DND-41 (cell line): ENCODE measurements around the gene ANK3.
A peak's percentile ranks its signal among the peaks of the same experiment; 100 is the strongest.

Experiments
- ATAC-seq: fragments of 200-7000 bp; cut with Tn5 transposase; 3 replicates; pipeline ENCODE4 v1.9.1; 2021; ENCODE audit warnings: low read depth; ENCODE audit not compliant: insufficient read depth
- DNase-seq: peaks from one replicate; pipeline ENCODE4 v3.0.0-alpha.2; 2020
- H2AFZ ChIP-seq: 2 replicates; pipeline ENCODE4 v1.6.0; 2012; ENCODE audit warnings: low read depth, low read length
- H3K27ac ChIP-seq: 2 replicates; pipeline ENCODE4 v1.5.1; 2012; ENCODE audit warnings: low read length, inconsistent platforms
- H3K27me3 ChIP-seq: fragments of 200-600 bp; sonication (generic); 2 replicates; pipeline ENCODE4 v1.6.0; 2012; ENCODE audit warnings: low read length, mild to moderate bottlenecking, inconsistent platforms; ENCODE audit not compliant: insufficient read depth, poor library complexity
- H3K36me3 ChIP-seq: 2 replicates; pipeline ENCODE4 v1.5.1; 2012; ENCODE audit warnings: low read length, inconsistent platforms; ENCODE audit not compliant: insufficient read depth
- H3K4me1 ChIP-seq: 2 replicates; pipeline ENCODE4 v1.5.1; 2012; ENCODE audit warnings: mild to moderate bottlenecking, low read length; ENCODE audit not compliant: insufficient read depth
- H3K4me2 ChIP-seq: 2 replicates; pipeline ENCODE4 v1.6.0; 2012; ENCODE audit warnings: mild to moderate bottlenecking, moderate library complexity, low read length, inconsistent platforms; ENCODE audit not compliant: insufficient read depth
- H3K4me3 ChIP-seq, 2 experiments: fragments of 200-600 bp in 1 of 2; shearing (Covaris generic) in 1 of 2; 2 replicates each; pipeline ENCODE4 v1.5.1; 2012 to 2016; ENCODE audit warnings: inconsistent platforms in 2 of 2, low read length in 2 of 2, mild to moderate bottlenecking in 2 of 2, low read depth in 1 of 2, moderate library complexity in 1 of 2
- H3K79me2 ChIP-seq: 2 replicates; pipeline ENCODE4 v1.6.0; 2012; ENCODE audit warnings: low read length, inconsistent platforms; ENCODE audit not compliant: insufficient read depth
- H3K9ac ChIP-seq: 2 replicates; pipeline ENCODE4 v1.6.0; 2012; ENCODE audit warnings: low read depth, mild to moderate bottlenecking, inconsistent platforms, low read length, moderate library complexity
- H3K9me3 ChIP-seq: 2 replicates; pipeline ENCODE4 v1.5.1; 2012; ENCODE audit warnings: low read length, moderate library complexity, mild to moderate bottlenecking, inconsistent platforms; ENCODE audit not compliant: insufficient read depth, severe bottlenecking
- H4K20me1 ChIP-seq: 2 replicates; pipeline ENCODE4 v1.6.0; 2012; ENCODE audit warnings: low read length; ENCODE audit not compliant: insufficient read depth
- EZH2 ChIP-seq: IDR thresholded peaks from 3 replicates; pipeline ENCODE4 v1.6.1; 2012; ENCODE audit warnings: borderline replicate concordance, low read depth, mild to moderate bottlenecking, moderate library complexity, low read length, inconsistent platforms; ENCODE audit not compliant: severe bottlenecking
- TF ChIP-seq, protein P1 (sequence below): IDR thresholded peaks from 2 replicates; pipeline ENCODE4 v1.5.1; 2012; ENCODE audit warnings: borderline replicate concordance, low read length, moderate library complexity, mild to moderate bottlenecking; ENCODE audit not compliant: poor library complexity, severe bottlenecking; ENCODE audit errors: extremely low read depth

Gene ANK3

DNA sequence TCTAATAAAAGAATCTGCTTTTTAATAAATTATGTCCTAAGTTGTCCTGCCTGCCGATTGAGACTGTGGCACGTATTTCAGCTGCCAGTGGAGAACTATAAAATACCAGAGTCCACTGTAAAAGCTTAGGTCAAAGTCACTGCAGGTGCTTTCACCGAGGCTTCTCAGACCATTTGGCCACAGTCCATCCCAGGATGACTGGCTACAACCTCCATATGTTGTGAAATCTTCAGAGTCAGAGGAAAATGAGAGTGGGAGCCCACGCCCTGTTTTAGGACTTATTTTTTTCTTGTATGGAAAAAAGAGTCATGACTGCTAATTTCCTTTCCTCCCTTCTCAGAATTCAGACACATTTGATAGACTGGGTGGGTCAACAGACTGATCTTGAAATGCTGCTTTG, 182.9 kb downstream of the ANK3 start:
- Histone ChIP-seq H3K9ac (no peak overlapping the region), H3K27ac (no peak overlapping the region), H4K20me1 (no peaks in the 10 kb centered on the region), H2AFZ (no peak overlapping the region), H3K36me3 (no peaks in the 10 kb centered on the region), H3K4me3 (no peak overlapping the region), H3K4me2 (no peak overlapping the region), H3K79me2 (no peaks in the 10 kb centered on the region), H3K27me3 (no peaks in the 10 kb centered on the region), H3K9me3 (peaks cover 1% of the 10 kb centered on the region), H3K4me1 (peaks cover 11% of the 10 kb centered on the region)
- TF ChIP-seq, protein P1, sequence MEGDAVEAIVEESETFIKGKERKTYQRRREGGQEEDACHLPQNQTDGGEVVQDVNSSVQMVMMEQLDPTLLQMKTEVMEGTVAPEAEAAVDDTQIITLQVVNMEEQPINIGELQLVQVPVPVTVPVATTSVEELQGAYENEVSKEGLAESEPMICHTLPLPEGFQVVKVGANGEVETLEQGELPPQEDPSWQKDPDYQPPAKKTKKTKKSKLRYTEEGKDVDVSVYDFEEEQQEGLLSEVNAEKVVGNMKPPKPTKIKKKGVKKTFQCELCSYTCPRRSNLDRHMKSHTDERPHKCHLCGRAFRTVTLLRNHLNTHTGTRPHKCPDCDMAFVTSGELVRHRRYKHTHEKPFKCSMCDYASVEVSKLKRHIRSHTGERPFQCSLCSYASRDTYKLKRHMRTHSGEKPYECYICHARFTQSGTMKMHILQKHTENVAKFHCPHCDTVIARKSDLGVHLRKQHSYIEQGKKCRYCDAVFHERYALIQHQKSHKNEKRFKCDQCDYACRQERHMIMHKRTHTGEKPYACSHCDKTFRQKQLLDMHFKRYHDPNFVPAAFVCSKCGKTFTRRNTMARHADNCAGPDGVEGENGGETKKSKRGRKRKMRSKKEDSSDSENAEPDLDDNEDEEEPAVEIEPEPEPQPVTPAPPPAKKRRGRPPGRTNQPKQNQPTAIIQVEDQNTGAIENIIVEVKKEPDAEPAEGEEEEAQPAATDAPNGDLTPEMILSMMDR, result no peak
- TF ChIP-seq EZH2, result no peak
- ATAC-seq (no peak), DNase-seq (no peak)

GRCh38 chr10:60205741-60206140, 183.9 kb downstream of the ANK3 start:
- DNase-seq, result no peak
- no peak for ATAC-seq
- no peak overlapping the region for H3K4me2 ChIP-seq
- no peaks in the 10 kb centered on the region for H3K36me3 ChIP-seq
- no peaks in the 10 kb centered on the region for H4K20me1 ChIP-seq
- H3K9me3 ChIP-seq, result no peaks in the 10 kb centered on the region
- no peaks in the 10 kb centered on the region for H3K79me2 ChIP-seq
- no peak overlapping the region for H3K9ac ChIP-seq
- H3K27ac ChIP-seq, result no peak overlapping the region
- TF ChIP-seq EZH2, result no peak
- TF ChIP-seq, protein P1, result no peak
- H2AFZ ChIP-seq, result no peak overlapping the region
- H3K4me3 ChIP-seq, result no peak overlapping the region
- peaks cover 10% of the 10 kb centered on the region for H3K4me1 ChIP-seq
- no peaks in the 10 kb centered on the region for H3K27me3 ChIP-seq

- TF ChIP-seq EZH2, result no peak
- TF ChIP-seq, protein P1, result peak; percentile 42
- Histone ChIP-seq H3K79me2 (no peaks in the 10 kb centered on the region), H3K4me2 (no peak overlapping the region), H3K4me3 (no peak overlapping the region), H2AFZ (no peak overlapping the region), H3K9ac (no peak overlapping the region), H3K9me3 (no peaks in the 10 kb centered on the region), H3K4me1 (no peaks in the 10 kb centered on the region), H4K20me1 (no peaks in the 10 kb centered on the region), H3K27me3 (no peaks in the 10 kb centered on the region), H3K27ac (no peak overlapping the region), H3K36me3 (no peaks in the 10 kb centered on the region)
- ATAC-seq (no peak), DNase-seq (no peak)
Measured at GRCh38 chr10:60203993-60204618, 185.6 kb downstream of the ANK3 start.

GRCh38 chr10:60200682-60201053, 189.0 kb downstream of the ANK3 start:
- Histone ChIP-seq H3K27ac (no peak overlapping the region), H3K4me2 (no peak overlapping the region), H4K20me1 (no peaks in the 10 kb centered on the region), H3K4me1 (no peaks in the 10 kb centered on the region), H3K79me2 (no peaks in the 10 kb centered on the region), H3K27me3 (no peaks in the 10 kb centered on the region), H2AFZ (no peak overlapping the region), H3K9me3 (no peaks in the 10 kb centered on the region), H3K4me3 (no peak overlapping the region), H3K36me3 (no peaks in the 10 kb centered on the region), H3K9ac (no peak overlapping the region)
- TF ChIP-seq EZH2, result no peak
- TF ChIP-seq, protein P1, result no peak
- DNase-seq (no peak), ATAC-seq (no peak)
